Naive thymus-derived CD8-positive, alpha-beta T cell (primary cell): ENCODE data around the gene SNRPE. TPM values are rescaled to one million over a fixed set of nuclear protein-coding genes. Genes with fewer than 3 reads are reported as not detected.
"Not testable (repeated sequence)": the region's sequence is repeated elsewhere in the genome, so short reads cannot be mapped to it uniquely, and the experiment has no call there.

Experiments used
- ATAC-seq, 2 donors: fragments of 150-1000 bp; cut with Tn5 transposase in 1 of 2; sonication (Bioruptor Pico), chemical (Tn5 transposase) in 1 of 2; 1 replicate in 1 of 2; 2 replicates in 1 of 2; pipeline ENCODE4 v1.10.0; 2021; ENCODE audit warnings: mild to moderate bottlenecking in 2 of 2, moderate library complexity in 2 of 2
- POLR2A ChIA-PET: fragments of 350-600 bp; sonication (Branson Sonifier 250); formaldehyde crosslinking; loops from one replicate; lab custom pipeline; 2021; ENCODE audit warnings: antibody characterized with exemption; lab: Charles Lee
- DNase-seq, 10 donors: peaks; one replicate each; pipeline versions ENCODE4 v3.0.0 to v3.0.0-alpha.2; 2020 to 2022
- H3K27ac Mint-ChIP-seq, 10 donors: one replicate each; pipeline ENCODE4 v1.8.0; 2020 to 2022; ENCODE audit warnings: mild to moderate bottlenecking in 10 of 10, mixed read lengths in 10 of 10, moderate library complexity in 4 of 10, inconsistent platforms in 1 of 10
- H3K27me3 Mint-ChIP-seq, 5 donors: one replicate each; pipeline ENCODE4 v1.8.0; 2021 to 2022; ENCODE audit warnings: mixed read lengths in 5 of 5
- H3K36me3 Mint-ChIP-seq, 3 donors: one replicate each; pipeline ENCODE4 v1.8.0; 2020 to 2022; ENCODE audit warnings: mixed read lengths in 3 of 3, mild to moderate bottlenecking in 2 of 3, inconsistent platforms in 1 of 3
- H3K4me1 Mint-ChIP-seq, 4 donors: one replicate each; pipeline ENCODE4 v1.8.0; 2021 to 2022; ENCODE audit warnings: mixed read lengths in 4 of 4
- H3K4me3 Mint-ChIP-seq, 10 donors: one replicate each; pipeline ENCODE4 v1.8.0; 2020 to 2022; ENCODE audit warnings: mild to moderate bottlenecking in 10 of 10, mixed read lengths in 10 of 10, moderate library complexity in 6 of 10, inconsistent platforms in 1 of 10
- H3K9me3 Mint-ChIP-seq, 9 donors: one replicate each; pipeline ENCODE4 v1.8.0; 2020 to 2022; ENCODE audit warnings: mixed read lengths in 9 of 9, mild to moderate bottlenecking in 3 of 9, inconsistent platforms in 1 of 9, moderate library complexity in 1 of 9
- polyA plus RNA-seq, 3 donors: library from polyadenylated mRNA; unstranded; fragments of 300-500 nt; fragmentation: Illumina TruSeq; gene quantifications; one replicate each; pipeline ENCODE4 v1.2.3, GENCODE V29; 2021
- total RNA-seq, 8 experiments: library from RNA in 2 of 8; stranded (reverse) in 2 of 8; gene quantifications; one replicate each; pipeline ENCODE4 v1.2.3 and lab custom pipeline; 2021 to 2026

Gene SNRPE
- total RNA-seq (10 to 100 TPM; 85.9 to 89.6 TPM), polyA plus RNA-seq (100 to 1,000 TPM; 223 to 281 (median 249) TPM), total RNA-seq (lab: John Stamatoyannopoulos, UW) (20.7 to 149 (median 47.7) reads per million in 6 experiments)

DNA sequence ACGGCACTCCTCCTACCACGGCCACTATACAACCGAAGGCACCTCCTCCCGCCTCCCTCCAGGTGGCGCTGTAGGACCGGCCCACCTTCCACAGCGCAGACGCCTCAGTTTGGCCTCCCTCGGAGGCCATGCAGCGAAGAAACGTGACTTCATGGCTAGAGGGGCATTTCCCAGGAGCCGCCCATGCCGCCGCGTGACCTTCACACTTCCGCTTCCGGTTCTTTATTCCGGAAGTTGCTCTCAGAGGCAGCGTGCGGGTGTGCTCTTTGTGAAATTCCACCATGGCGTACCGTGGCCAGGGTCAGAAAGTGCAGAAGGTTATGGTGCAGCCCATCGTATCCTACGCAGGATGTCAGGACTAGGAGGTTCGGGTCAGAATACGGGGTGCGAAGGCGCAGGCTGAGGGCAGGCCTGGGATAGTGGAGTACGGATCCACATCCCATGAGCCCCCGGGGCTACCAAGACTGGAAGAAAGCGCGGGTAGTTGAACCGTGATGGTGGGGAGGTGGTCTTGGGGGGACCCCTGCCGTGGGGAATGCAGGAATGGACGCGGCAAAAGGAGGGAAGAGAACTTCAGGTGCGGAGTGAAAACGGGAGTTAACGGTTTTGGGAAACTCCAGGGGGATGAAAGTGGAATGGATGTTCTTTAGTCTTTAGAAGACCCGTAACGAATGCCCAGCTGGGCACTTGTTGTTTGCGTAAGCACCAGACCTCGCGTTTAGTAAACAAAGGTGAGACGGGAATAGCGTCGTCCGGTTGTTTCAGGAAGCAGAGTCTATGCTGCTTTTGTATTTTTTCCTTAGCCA lies at the start of gene SNRPE:
Gene SNRPE, plus strand, starts transcription at position 221 of the 806 bp plus-strand sequence. Its CDS starts 61 bp downstream, at position 282.
- Mint-ChIP-seq H3K9me3 (no peaks in the 10 kb centered on the region), H3K27ac (peak within 1 kb of the TSS; percentile 92 to 100 (median 98)), H3K27me3 (no peaks in the 10 kb centered on the region), H3K4me3 (peak within 1 kb of the TSS; percentile 94 to 100 (median 99)), H3K36me3 (peaks cover 5 to 35% (median 15%) of the 10 kb centered on the region in 3 donors), H3K4me1 (peaks cover 11 to 28% (median 21%) of the 10 kb centered on the region in 4 donors)
- DNase-seq (peak; percentile 95 to 98 (median 97)), ATAC-seq (peak; percentile 97)
- POLR2A ChIA-PET: interaction anchor here (2.8 kb wide), 1 partner anchor 268 kb away, joined by 16 read pairs; no protein-coding TSS in a partner anchor

DNA sequence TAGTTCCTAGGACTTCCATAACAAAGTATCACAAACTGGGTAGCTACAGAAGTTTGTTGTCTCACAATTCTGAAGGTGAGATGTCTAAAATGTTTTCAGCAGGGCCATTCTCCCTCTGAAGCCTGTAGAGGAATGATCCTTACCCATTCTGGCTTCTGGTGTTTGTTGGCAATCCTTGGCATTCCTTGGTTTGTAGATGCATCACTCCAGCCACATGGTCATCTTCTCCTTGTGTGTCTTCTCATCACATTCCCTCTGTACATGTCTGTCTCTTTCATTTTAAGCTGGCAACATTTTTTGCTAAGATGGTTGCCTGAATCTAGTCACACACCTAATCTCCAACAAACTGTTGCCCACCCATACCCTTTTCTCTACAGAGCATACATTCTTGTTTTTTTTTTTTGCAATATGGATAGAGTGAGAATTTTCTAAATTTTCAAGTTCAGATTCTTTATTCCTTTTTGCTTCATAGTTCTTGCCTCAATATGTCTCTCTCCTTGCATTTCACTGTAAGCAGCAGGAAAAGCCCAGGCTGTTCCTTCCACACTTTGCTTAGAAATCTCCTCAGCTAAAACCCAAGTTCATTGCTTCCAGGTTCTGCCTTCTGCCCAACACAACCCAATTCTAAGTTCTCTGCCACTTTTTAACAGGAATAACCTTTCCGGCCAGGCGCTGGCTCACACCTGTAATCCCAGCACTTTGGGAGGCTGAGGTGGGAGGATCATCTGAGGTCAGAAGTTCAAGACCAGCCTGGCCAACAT lies 47.6 kb upstream of the SNRPE start:
- peak overlapping the region in 8 of 10 donors; percentile 13 to 78 (median 38) for H3K27ac Mint-ChIP-seq
- H3K4me1 Mint-ChIP-seq: peaks cover 10 to 42% (median 31%) of the 10 kb centered on the region in 4 donors
- H3K36me3 Mint-ChIP-seq: peaks cover 7 to 86% (median 29%) of the 10 kb centered on the region in 3 donors
- no peaks in the 10 kb centered on the region for H3K27me3 Mint-ChIP-seq
- H3K9me3 Mint-ChIP-seq: peaks cover 0 to 2% (median 0%) of the 10 kb centered on the region in 9 donors
- DNase-seq (no peak), ATAC-seq (no peak)
- H3K4me3 Mint-ChIP-seq: no peak overlapping the region
- POLR2A ChIA-PET: no interaction called here

DNA sequence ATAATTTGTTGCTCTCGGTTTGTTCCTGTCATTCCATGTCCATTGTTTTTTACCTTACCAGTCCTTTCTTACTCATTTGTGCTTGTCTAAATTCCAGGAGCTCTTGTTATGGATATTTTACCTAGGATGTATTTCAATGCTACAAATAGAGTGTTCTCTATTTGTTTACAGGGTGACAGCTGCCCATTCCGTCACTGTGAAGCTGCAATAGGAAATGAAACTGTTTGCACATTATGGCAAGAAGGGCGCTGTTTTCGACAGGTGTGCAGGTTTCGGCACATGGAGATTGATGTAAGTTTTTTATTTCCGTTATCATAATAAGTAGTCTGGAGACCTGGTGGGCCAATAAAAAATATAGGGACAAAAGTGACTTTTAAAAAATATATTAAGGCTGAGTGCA lies 43.0 kb upstream of the SNRPE start:
- H3K4me1 Mint-ChIP-seq: peaks cover 16 to 43% (median 31%) of the 10 kb centered on the region in 4 donors
- no peak overlapping the region for H3K4me3 Mint-ChIP-seq
- ATAC-seq (no peak), DNase-seq (no peak)
- peak overlapping the region in 1 of 10 donors; percentile 62 for H3K27ac Mint-ChIP-seq
- POLR2A ChIA-PET: interaction anchor here (0.7 kb wide), 1 partner anchor 580 kb away, joined by 3 read pairs; no protein-coding TSS in a partner anchor
- no peaks in the 10 kb centered on the region for H3K27me3 Mint-ChIP-seq
- peaks cover 7 to 90% (median 38%) of the 10 kb centered on the region in 3 donors for H3K36me3 Mint-ChIP-seq
- peaks cover 0 to 2% (median 0%) of the 10 kb centered on the region in 9 donors for H3K9me3 Mint-ChIP-seq

DNA sequence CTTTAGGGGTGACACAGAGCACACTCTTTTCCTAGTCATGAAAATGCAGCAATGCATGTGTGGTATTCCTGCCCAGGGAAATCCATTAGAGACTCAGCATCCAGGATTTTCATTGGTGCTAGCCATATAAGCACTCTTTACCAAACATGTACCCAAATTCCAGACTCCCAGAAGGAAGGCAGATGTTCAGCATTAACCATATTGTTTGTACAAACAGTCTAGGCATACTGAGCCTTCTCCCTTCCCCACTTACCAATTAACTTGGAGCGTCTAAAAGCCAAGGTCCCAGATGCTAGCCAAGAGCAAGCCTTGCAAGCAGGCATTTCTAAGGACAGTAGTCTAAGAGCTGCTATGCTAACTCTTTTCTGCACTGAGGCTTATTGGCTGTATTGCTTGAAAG lies 38.1 kb upstream of the SNRPE start:
- no peaks in the 10 kb centered on the region for H3K9me3 Mint-ChIP-seq
- H3K36me3 Mint-ChIP-seq: peaks cover 4 to 92% (median 22%) of the 10 kb centered on the region in 3 donors
- H3K27ac Mint-ChIP-seq: peak overlapping the region in 4 of 10 donors; percentile 4 to 49 (median 27)
- no peak overlapping the region for H3K4me3 Mint-ChIP-seq
- H3K4me1 Mint-ChIP-seq: peaks cover 16 to 33% (median 24%) of the 10 kb centered on the region in 4 donors
- POLR2A ChIA-PET: no interaction called here
- ATAC-seq (no peak), DNase-seq (no peak)
- no peaks in the 10 kb centered on the region for H3K27me3 Mint-ChIP-seq

DNA sequence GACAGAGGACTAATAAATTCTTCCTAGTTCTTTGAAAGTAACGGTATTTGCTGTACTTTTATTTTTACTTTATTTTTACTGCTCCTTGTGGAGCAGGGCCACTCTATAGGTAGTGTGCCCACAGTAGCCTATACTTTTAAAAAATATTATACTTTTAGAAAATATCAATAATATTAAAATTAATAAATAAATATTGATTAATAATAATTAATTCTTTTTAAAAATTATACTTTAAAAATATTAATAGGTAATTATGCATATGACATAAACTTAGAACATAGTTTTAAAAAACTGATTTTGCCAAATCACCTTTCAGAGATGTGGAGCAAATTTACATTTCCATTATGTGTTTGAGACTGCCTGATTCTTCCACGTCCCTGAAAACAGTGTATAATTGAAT lies 35.2 kb upstream of the SNRPE start:
- POLR2A ChIA-PET: no interaction called here
- no peak for DNase-seq
- no peak overlapping the region for H3K4me3 Mint-ChIP-seq
- H3K27me3 Mint-ChIP-seq: no peaks in the 10 kb centered on the region
- no peak for ATAC-seq
- H3K27ac Mint-ChIP-seq: no peak overlapping the region
- no peaks in the 10 kb centered on the region for H3K9me3 Mint-ChIP-seq
- H3K36me3 Mint-ChIP-seq: peaks cover 4 to 95% (median 20%) of the 10 kb centered on the region in 3 donors
- peaks cover 14 to 29% (median 21%) of the 10 kb centered on the region in 4 donors for H3K4me1 Mint-ChIP-seq

DNA sequence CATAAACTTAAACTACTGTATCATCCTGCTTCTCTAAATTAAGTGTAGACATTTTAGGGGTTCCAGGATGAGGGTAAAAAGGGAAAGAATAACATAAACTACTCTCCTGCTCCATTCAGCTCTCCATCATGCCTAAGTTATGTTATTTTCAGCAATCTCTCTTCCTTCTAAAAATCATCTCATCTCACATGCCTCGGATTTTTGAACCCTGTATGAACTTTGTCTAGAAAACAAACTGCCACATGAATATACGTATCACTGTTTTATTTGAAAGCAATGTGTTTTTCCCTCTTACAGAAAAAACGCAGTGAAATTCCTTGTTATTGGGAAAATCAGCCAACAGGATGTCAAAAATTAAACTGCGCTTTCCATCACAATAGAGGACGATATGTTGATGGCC lies 33.4 kb upstream of the SNRPE start:
- Mint-ChIP-seq H3K9me3 (no peaks in the 10 kb centered on the region), H3K36me3 (peaks cover 4 to 95% (median 12%) of the 10 kb centered on the region in 3 donors), H3K27ac (peak overlapping the region in 2 of 10 donors; percentile 1 to 24), H3K4me1 (peaks cover 7 to 18% (median 10%) of the 10 kb centered on the region in 4 donors), H3K4me3 (no peak overlapping the region), H3K27me3 (no peaks in the 10 kb centered on the region)
- ATAC-seq: no peak
- DNase-seq: no peak
- POLR2A ChIA-PET: no interaction called here

DNA sequence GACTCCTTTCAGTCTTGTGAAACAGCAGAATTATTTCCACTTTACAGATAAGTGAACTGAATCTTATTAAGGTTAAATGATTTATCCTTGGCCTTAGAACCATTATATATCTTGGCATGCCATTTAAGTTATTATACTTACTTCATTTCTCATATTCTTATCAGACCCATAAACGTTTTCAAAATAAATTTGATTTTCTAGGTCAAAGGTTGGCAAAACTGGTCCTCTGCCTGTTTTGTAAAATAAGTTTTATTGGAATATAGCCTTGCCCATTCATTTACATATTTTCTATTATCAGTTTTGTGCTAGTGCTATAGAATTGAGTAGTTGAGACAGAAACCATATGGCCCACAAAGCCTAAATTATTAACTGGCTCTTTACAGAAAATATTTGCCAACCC lies 32.9 kb upstream of the SNRPE start:
- Mint-ChIP-seq H3K27me3 (no peaks in the 10 kb centered on the region), H3K27ac (no peak overlapping the region), H3K9me3 (no peaks in the 10 kb centered on the region), H3K4me3 (no peak overlapping the region), H3K4me1 (peaks cover 4 to 16% (median 10%) of the 10 kb centered on the region in 4 donors), H3K36me3 (peaks cover 4 to 95% (median 12%) of the 10 kb centered on the region in 3 donors)
- no peak for DNase-seq
- POLR2A ChIA-PET: interaction anchor here (0.7 kb wide), 1 partner anchor 9 kb away, joined by 3 read pairs; no protein-coding TSS in a partner anchor
- no peak for ATAC-seq

DNA sequence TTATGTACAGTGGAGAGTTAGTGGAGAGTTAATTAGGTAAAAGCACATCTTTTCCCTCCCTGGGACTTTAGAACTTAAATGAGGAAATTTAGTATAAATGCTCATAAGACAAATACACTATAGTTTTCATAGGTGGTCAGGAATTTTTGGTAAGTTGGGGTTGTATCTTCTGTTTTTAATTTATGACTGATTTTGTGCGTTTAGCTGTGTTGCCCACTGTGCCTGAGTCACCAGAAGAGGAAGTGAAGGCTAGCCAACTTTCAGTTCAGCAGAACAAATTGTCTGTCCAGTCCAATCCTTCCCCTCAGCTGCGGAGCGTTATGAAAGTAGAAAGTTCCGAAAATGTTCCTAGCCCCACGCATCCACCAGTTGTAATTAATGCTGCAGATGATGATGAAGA lies 32.2 kb upstream of the SNRPE start:
- H3K27me3 Mint-ChIP-seq, POLR2A ChIA-PET, DNase-seq, ATAC-seq, H3K9me3 Mint-ChIP-seq: not testable (repeated sequence)
- Mint-ChIP-seq H3K27ac (peak overlapping the region in 6 of 10 donors; percentile 4 to 73 (median 34)), H3K4me3 (peak overlapping the region in 1 of 10 donors; percentile 22), H3K36me3 (peaks cover 4 to 95% (median 13%) of the 10 kb centered on the region in 3 donors), H3K4me1 (peaks cover 3 to 15% (median 9%) of the 10 kb centered on the region in 4 donors)

DNA sequence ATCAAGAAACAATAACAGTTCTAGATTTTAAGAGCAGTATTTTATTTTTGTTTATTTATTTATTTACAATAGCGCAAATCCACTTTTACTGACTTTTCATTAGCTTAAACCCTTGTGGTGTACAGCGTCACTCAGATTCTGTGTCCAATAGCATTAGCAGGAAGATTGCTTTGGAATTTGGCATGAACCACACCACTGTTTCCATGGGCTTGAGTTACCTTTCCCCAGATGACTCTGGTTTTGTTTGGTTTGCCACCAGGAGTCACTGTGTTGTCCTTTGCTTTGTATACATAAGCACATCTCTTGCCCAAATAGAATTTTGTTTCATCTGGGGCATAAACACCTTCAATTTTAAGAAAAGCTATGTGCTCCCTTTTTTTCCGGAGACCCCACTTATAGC lies 25.9 kb upstream of the SNRPE start:
- no peaks in the 10 kb centered on the region for H3K9me3 Mint-ChIP-seq
- POLR2A ChIA-PET: no interaction called here

DNA sequence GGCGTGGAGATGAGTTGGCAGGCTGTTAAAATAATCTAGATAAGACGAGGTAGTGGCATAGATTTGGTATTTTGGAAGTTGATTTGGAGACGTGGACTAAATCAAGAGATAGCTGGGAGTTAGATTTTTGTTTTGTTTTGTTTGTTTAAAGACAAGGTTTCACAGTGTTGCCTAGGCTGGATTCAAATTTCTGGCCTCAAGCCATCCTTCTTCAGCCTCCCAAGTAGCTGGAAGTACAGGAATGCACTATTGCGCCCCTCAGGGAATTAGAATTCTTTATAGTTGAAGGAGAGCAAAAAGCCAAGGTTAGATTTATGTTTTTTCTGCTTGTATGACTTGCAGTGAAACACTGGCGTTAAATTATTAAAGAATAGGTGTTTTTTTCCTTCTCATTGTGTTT lies 22.3 kb upstream of the SNRPE start:
- POLR2A ChIA-PET: no interaction called here
- DNase-seq (no peak), ATAC-seq (no peak)
- Mint-ChIP-seq H3K4me3 (no peak overlapping the region), H3K9me3 (peaks cover 0 to 5% (median 0%) of the 10 kb centered on the region in 9 donors), H3K4me1 (no peaks in the 10 kb centered on the region), H3K27me3 (no peaks in the 10 kb centered on the region), H3K27ac (peak overlapping the region in 6 of 10 donors; percentile 13 to 80 (median 62)), H3K36me3 (peaks cover 6 to 92% (median 49%) of the 10 kb centered on the region in 3 donors)

More for the DNA sequence above, 25.9 kb upstream of the SNRPE start:
- H3K36me3 Mint-ChIP-seq: peaks cover 6 to 97% (median 31%) of the 10 kb centered on the region in 3 donors
- H3K27ac Mint-ChIP-seq: peak overlapping the region in 3 of 10 donors; percentile 11 to 53 (median 31)
- no peak overlapping the region for H3K4me3 Mint-ChIP-seq
- DNase-seq (no peak), ATAC-seq (no peak)
- H3K4me1 Mint-ChIP-seq: no peaks in the 10 kb centered on the region
- no peaks in the 10 kb centered on the region for H3K27me3 Mint-ChIP-seq

DNA sequence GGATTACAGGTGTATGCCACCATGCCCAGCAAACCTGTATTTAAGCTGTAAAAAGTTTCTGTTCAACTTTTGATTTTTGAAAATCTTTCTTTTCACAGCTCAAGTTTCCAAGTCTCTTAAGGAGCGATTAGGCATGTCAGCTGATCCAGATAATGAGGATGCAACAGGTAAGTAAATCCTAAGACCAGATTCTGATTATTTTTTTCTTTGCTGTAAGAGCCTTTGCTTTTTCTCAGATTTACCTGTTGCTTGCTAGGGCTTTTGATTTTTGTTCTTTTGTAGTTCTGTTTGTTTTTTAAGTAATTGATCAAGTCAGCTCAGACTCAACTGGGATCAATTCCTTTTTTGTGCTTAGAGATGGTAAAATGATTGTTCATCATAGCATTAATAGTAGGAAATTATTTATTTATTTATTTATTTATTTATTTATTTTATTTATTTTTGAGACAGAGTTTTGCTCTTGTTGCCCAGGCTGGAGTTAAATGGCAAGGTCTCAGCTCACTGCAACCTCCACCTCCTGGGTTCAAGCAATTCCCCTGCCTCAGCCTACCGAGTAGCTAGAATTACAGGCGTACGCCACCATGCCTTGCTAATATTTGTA lies 21.1 kb upstream of the SNRPE start:
- no peaks in the 10 kb centered on the region for H3K27me3 Mint-ChIP-seq
- H3K4me3 Mint-ChIP-seq: no peak overlapping the region
- no peak for ATAC-seq
- no peaks in the 10 kb centered on the region for H3K4me1 Mint-ChIP-seq
- POLR2A ChIA-PET: no interaction called here
- H3K36me3 Mint-ChIP-seq: peaks cover 6 to 90% (median 46%) of the 10 kb centered on the region in 3 donors
- H3K27ac Mint-ChIP-seq: no peak overlapping the region
- H3K9me3 Mint-ChIP-seq: peaks cover 0 to 5% (median 0%) of the 10 kb centered on the region in 9 donors
- DNase-seq: no peak

DNA sequence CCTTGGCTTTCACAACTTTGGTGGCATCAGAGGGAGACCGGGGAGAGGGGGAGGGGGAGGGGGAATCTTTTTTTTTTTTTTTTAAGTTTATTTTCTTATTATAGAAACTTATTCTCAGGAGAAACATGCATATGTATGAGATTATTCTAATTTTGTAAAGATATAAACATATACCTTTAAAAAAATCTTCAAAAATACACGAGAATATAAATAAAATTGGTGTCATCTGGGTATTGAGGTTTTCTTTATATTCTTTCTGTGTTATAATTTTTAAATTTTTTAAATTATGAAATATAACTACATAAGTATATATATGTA lies 18.9 kb upstream of the SNRPE start:
- no peak for DNase-seq
- no peak for ATAC-seq
- Mint-ChIP-seq H3K36me3 (peaks cover 6 to 90% (median 46%) of the 10 kb centered on the region in 3 donors), H3K27me3 (no peaks in the 10 kb centered on the region), H3K4me1 (no peaks in the 10 kb centered on the region), H3K4me3 (no peak overlapping the region), H3K9me3 (peaks cover 0 to 5% (median 0%) of the 10 kb centered on the region in 9 donors), H3K27ac (no peak overlapping the region)
- POLR2A ChIA-PET: no interaction called here
